ENCODE measurements around the gene SCUBE1. TPM values are rescaled to one million over a fixed set of nuclear protein-coding genes. Genes with fewer than 3 reads are reported as not detected.

The SCUBE1 gene
- 0.89 TPM for total RNA-seq
- long read RNA-seq: 0 reads

DNA sequence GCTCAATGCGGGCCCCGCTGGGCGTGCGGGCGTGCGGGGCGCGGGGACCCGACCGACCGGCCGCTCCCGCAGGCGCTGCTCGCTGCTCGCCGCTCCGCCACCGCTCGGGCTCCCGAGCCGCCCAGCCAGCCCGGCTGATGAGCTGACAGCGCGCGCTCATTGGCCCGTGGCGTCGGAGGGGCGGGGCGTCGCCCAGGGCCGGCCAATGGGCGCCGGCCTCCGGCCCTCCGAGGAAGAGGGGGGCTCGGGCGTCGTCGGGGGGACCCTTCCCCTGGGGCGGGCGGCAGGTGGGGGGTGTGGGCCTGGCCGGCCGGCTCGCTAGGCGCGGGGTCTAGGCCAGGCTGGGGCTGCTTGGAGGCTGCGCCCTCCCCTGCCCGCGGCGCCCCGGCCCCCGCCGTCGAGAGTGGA lies at the start of gene SCUBE1:
TSS of gene SCUBE1 (minus strand) at position 111 of the 408 bp plus-strand sequence. CDS start 111 bp downstream, outside the sequence.
- DNase-seq (ENCODE audit: missing footprints): peak; percentile 80
- intact Hi-C loops (cut with DNase I): no loop called here
- ATAC-seq: peak; percentile 82

DNA sequence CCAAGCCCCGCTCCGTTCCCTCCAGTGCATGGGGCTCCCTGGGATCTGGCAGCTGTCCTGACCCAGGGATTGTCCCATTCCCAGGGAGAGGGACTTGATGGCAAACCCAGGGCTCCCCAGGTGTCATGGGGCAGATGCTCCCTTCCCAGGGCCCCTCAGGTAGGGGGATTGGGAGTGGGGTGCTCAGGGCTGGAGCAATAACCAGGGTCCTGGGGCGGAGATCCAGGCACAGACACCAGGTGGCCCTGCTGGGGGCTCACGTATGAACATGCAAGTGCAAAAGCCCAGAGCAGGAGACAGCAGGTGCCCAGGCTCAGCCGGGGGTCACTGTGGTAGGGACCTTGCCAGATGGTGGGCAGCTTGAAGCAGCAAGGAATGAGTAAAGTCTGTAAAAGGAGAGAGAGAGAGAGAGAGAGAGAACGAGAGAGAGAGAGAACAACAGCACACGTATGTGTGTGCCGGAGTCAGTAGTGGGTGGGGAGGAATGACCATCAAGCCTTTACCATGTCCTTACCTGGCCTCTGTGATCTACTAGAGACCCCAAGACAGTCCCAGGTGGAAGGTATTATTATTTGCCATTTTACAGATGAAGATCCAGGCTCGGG lies 49.3 kb upstream of the SCUBE1 start:
- DNase-seq (ENCODE audit: missing footprints) (no peak), ATAC-seq (no peak)
- intact Hi-C loops (cut with DNase I): no loop called here

GRCh38 chr22:43391306-43391705 lies 48.1 kb upstream of the SCUBE1 start:
- ATAC-seq (no peak), DNase-seq (ENCODE audit: missing footprints) (no peak)
- intact Hi-C loops (cut with DNase I): no loop called here

DNA sequence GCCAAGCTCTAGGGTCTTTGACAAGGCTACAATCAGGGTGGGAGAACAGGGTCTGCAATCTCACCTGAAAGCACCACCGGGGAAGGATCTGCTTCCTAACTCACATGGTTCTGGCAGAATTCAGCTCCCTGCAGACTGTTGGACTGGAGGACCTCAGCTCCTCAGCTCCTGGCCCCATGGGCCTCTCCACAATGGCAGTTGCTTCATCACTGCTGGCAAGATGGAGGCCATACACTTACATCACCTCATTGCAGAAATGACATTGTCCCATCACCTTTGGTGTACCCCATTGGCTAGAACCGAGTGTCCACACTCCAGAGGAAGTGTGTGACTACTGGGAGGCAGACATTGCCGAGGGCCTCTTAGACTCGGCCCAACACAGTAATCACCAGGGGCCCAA lies 47.7 kb upstream of the SCUBE1 start:
- ATAC-seq (no peak), DNase-seq (ENCODE audit: missing footprints) (no peak)
- intact Hi-C loops (cut with DNase I): no loop called here

DNA sequence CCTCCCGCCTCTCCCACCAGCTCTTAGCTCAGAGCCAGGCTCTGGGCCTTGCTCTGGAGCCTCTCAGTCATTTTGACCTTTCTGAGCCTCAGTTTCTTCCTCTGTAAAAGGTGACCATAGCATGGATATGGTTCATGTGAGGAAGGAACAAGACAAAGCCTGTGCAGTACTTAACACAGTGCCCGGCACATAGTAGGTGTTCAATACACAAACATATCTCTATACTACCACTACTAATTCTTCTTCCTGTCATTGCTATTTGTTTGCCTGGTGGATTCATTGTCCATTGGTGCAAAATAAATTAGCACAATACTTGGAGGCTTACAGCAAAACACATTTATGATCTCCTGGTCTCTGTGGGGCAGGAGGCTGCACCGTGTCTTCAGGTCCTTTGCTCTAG lies 47.0 kb upstream of the SCUBE1 start:
- DNase-seq (ENCODE audit: missing footprints) (no peak), ATAC-seq (no peak)
- intact Hi-C loops (cut with DNase I): no loop called here

DNA sequence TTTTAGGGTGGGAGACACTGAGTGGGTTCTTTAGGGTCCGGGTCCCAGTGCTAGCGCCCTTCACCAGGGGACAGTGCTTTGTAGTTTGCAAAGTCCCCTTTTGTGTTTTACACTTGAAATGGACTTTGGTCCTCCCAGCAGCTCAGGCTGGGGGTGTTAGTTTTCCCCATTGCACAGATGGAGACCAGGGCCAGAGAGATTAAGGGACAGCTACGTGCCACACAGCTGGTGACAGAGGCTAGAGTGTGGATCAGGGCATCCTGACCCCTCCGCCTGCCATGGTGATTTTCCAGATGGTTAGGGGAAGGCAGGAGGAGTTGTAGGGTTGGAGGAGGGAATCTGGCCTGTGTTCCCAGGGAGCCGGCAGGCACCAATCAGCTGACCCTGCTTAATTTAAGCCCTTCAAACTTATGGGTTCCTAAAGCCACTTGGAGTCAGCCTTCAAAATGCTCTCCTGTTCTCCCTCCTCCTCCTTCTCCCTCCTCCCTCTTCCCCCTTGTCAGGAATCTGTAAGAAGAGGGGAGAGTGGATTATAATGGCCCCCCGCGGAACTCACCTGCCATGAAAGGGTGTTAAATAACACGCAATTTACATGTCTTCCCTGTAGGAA lies 46.2 kb upstream of the SCUBE1 start:
- no peak for ATAC-seq
- DNase-seq (ENCODE audit: missing footprints): no peak
- intact Hi-C loops (cut with DNase I): loop anchor here (5.0 kb wide), 2 partner anchors 498 to 1238 kb away; no protein-coding TSS in a partner anchor

GRCh38 chr22:43388420-43388851 lies 45.3 kb upstream of the SCUBE1 start:
- ATAC-seq: peak; percentile 66
- DNase-seq (ENCODE audit: missing footprints): peak; percentile 90
- intact Hi-C loops (cut with DNase I): loop anchor here (1.0 to 5.0 kb wide), 3 partner anchors 438 to 1239 kb away; no protein-coding TSS in a partner anchor

DNA sequence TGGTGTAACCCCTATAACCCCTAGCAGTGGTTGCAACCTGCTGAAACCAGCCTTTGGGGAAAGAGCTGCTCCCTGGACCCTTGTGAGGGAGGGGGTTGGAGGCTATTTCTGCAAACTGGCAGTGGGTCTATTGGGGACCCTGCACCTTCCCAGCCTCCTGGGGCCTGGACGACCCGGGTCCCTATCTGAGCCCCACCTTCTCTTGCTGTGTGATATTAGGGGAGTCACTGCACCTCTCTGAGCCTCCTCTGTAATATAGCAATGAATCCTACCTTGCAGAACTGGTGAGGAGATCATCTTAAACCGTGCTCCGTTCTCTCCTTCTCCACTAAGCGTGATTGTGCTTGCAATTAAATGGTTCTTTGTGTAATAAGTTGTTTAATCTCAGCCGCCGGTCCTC lies 44.6 kb upstream of the SCUBE1 start:
- no peak for ATAC-seq

DNA sequence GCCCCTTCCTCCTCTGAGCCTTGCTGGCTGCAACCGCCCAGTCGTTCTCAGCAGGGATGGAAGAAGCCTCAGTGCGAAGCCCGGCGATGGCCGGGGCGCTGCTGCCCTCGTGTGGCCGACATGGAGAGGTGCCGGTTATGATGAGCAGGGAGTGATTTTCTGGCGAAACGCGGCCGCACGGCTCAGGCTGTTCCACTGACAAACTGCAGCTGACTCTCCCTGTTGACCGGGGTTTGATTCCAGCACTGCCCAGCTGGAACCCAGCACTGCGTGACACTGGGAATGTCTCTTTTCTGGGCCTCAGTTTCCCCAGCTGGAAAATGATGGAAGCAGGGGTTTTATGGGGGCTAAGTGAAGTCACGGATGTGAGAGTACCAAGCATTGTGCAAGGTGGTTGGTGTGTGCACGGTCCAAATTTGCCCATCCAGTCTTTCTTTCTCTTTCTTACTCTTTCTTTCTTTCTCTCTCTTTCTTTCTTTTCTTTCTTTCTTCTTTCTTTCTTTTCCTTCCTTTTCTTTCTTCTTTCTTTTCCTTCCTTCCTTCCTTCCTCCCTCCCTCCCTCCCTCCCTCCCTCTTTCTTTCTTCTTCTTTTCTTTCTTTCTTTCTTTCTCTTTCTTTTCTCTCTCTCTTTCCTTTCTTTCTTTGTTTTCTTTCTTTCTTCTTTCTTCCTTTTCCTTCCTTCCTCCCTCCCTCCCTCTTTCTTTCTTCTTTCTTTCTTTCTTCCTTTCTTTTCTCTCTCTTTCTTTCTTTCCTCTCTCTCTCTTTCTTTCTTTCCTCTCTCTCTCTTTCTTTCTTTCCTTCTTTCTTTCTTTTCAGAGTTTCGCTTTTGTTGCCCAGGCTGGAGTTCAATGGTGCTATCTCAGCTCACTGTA lies 42.8 kb upstream of the SCUBE1 start:
- intact Hi-C loops (cut with DNase I): loop anchor here (1.0 to 5.0 kb wide), 5 partner anchors 112 to 1241 kb away; no protein-coding TSS in a partner anchor
- ATAC-seq (peak; percentile 87), DNase-seq (ENCODE audit: missing footprints) (peak; percentile 90)

More for the DNA sequence above, 44.6 kb upstream of the SCUBE1 start:
- intact Hi-C loops (cut with DNase I): loop anchor here (1.0 to 5.0 kb wide), 4 partner anchors 409 to 1239 kb away; no protein-coding TSS in a partner anchor
- no peak for DNase-seq (ENCODE audit: missing footprints)

GRCh38 chr22:43384863-43385262 lies 41.7 kb upstream of the SCUBE1 start:
- DNase-seq (ENCODE audit: missing footprints) (no peak), ATAC-seq (no peak)
- intact Hi-C loops (cut with DNase I): loop anchor here (1.0 to 5.0 kb wide), 4 partner anchors 111 to 1242 kb away; no protein-coding TSS in a partner anchor

GRCh38 chr22:43381693-43382092 lies 38.5 kb upstream of the SCUBE1 start:
- intact Hi-C loops (cut with DNase I): no loop called here
- DNase-seq (ENCODE audit: missing footprints): no peak
- no peak for ATAC-seq

- ATAC-seq (no peak), DNase-seq (ENCODE audit: missing footprints) (no peak)
- intact Hi-C loops (cut with DNase I): no loop called here
Measured at GRCh38 chr22:43377896-43378704, 34.9 kb upstream of the SCUBE1 start.

- ATAC-seq (no peak), DNase-seq (ENCODE audit: missing footprints) (no peak)
- intact Hi-C loops (cut with DNase I): no loop called here
Measured at GRCh38 chr22:43377548-43377895, 34.4 kb upstream of the SCUBE1 start.

DNA sequence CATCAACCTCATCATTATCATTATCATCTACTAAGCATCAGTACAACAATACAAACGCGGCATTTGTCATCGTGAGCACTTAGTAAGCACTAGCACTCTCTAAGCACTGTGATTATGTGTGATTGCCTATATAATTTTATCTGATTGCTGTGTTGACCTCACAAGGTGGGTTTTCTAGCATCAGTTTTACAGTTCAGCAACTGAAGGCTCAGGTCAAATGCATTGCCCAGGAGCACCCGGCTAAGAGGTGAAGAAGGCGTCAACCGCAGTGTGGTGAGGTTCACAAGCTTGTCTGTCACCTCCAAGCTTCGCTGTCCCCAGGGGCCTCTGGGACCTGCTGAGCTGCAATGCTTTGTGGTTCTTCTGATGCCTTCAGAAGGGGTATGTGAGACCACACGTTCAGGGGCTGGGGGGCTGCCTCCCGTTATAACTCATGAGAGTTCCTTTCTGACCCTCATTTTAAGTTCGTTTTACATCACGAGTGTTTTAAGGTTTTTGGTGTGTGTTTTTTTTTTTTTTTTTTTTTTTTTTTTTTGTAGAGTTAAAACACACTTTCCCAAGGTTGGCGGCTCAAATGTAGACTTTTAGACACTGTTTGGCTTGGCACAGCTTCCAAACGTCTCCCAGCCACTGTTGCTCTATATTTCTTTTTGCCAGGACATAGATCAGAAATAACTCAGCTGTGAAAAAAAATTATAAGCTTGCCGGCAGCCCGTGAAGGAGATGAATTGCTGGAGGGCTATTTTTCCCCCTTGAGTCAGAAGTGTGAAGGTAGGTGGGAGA lies 33.8 kb upstream of the SCUBE1 start:
- intact Hi-C loops (cut with DNase I): no loop called here
- ATAC-seq (no peak), DNase-seq (ENCODE audit: missing footprints) (no peak)

DNA sequence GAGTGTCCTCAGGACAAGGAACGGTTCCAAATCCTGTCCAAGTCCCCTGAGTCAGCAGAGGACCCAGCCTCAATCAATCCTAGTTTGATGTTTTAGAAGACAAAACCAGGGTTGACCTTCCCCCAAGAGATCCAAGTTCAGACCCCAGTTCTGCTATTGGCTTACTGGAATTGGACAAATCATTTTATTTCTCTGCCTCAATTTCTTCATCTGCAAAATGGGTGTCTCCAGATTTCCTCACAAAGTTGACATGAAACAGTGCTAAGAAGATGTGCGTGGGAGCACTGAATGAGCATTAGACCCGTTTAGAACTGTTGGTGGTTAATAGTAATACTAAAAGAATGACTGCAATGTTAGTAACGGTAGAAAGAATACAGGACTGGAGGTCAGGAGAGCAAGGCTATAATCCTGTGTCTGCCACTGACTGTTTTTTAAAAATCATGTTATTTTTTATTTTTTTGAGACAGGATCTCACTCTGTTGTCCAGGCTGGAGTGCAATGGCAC lies 32.8 kb upstream of the SCUBE1 start:
- DNase-seq (ENCODE audit: missing footprints) (no peak), ATAC-seq (no peak)
- intact Hi-C loops (cut with DNase I): no loop called here

DNA sequence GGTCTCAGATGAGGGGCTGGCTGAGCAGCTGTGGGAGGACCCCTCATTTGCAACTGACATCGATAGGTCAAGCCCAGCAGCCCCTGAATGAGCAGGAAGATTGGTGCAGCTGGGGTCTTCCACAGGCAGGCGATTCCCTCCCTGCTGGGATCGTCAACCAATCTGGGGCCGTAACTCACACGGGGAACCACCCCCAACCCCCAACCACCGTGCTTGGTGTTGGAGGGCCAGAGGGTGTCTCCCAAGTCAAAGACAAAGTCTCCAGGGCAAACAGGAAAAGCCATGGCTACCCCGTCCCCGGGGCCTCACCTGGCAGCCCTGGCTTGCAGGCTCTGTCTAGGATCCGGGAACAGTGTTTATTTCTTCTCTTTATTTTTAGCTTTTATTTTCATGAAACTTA lies 26.9 kb upstream of the SCUBE1 start:
- DNase-seq (ENCODE audit: missing footprints) (no peak), ATAC-seq (no peak)
- intact Hi-C loops (cut with DNase I): no loop called here

DNA sequence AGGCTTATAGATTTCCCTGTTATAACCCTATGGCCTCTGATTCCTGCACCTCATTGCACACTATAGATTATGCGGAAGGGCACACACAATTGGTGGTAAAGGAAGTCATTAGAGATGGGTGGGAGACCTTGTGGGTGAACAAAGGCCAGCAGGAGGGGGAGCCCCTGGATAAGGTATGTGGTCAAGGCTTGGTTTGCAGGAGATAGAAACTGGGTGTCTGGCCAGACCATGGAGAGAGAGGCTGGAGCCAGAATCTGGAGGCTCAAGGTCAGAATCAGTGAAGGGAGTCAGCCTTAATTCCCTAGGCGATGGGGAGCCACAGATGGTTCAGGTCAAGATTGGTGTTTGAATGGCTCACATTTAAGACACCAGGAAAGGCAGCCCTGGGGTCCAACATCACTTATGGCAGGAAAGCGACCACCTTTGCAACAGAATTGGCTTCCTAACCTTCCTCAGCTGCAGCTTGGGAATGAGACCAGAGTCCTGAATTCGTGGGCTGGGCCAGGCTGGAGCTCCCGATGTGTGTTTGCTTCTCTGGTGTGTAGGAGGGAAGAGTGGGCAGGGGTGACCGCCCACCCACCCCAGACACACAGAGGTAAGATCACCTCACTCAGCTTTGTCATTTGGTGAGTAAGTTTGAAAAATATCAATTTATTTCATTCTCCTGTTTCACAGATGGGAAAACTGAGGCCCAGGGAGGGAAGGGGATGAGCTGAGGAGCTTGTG lies 22.7 kb upstream of the SCUBE1 start:
- DNase-seq (ENCODE audit: missing footprints): no peak
- intact Hi-C loops (cut with DNase I): no loop called here

More for the DNA sequence above, 22.7 kb upstream of the SCUBE1 start:
- no peak for ATAC-seq
